ENCODE data around the gene NLRP1. TPM values are rescaled to one million over a fixed set of nuclear protein-coding genes. Genes with fewer than 3 reads are reported as not detected.

Gene NLRP1
- polyA plus RNA-seq, 1 donor from 2014 or later: 255 TPM

DNA sequence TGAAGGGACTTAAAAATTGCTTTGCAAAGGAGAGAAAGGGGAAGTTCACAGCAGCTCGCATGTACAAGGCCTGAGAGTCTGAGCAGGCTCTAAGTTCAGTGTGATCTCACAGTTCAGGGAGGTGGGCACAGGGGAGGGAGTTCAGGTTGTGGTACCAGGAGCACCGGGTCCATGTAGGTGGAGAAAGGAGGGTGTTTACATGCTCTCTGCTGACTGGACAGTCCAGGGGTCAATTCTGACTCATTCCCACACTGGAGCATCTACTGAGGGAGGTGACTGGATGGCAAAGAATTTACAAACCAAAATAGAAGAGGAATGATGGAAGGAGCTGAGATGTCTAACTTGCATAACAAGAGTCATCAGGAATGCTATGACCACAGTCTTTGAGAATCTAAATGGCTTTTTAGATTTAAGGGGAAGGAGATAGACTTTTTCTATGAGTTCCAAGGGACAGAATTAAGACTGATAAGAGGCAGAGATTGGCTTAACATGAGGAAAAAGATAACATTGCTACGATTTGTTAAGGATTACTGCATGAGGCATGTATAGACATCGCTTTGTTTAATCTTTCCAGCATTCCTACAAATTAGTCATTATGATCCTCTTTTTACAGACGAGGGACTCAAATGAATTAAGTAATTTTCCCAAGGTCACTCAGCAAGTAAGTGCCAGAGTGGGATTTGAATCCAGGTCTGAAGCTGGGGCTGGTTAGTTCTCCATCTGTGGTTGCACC is 68.1 kb downstream of the NLRP1 start:
- Histone ChIP-seq H3K9ac (ENCODE audit: low read length) (no peak overlapping the region), H3K9me3 (ENCODE audit: low read length) (no peaks in the 10 kb centered on the region), H3K4me3 (ENCODE audit: low read length) (no peak overlapping the region), H3F3A (ENCODE audit: insufficient read depth, low read length, poor library complexity, severe bottlenecking) (no peaks in the 10 kb centered on the region), H3K27ac (ENCODE audit: low read length) (no peak overlapping the region), H3K36me3 (ENCODE audit: insufficient read depth, low read length) (no peaks in the 10 kb centered on the region), H2AFZ (ENCODE audit: low read depth, low read length) (no peak overlapping the region), H3K79me2 (replicated peaks; ENCODE audit: insufficient read depth, low read length) (no peaks in the 10 kb centered on the region), H3K9me2 (ENCODE audit: insufficient read depth, low read length) (no peaks in the 10 kb centered on the region), H4K20me1 (ENCODE audit: insufficient read depth) (no peaks in the 10 kb centered on the region), H3K27me3 (ENCODE audit: insufficient read depth, low read depth, low read length) (no peaks in the 10 kb centered on the region), H3K4me2 (ENCODE audit: low read length) (no peak overlapping the region)
- TF ChIP-seq, protein P1, sequence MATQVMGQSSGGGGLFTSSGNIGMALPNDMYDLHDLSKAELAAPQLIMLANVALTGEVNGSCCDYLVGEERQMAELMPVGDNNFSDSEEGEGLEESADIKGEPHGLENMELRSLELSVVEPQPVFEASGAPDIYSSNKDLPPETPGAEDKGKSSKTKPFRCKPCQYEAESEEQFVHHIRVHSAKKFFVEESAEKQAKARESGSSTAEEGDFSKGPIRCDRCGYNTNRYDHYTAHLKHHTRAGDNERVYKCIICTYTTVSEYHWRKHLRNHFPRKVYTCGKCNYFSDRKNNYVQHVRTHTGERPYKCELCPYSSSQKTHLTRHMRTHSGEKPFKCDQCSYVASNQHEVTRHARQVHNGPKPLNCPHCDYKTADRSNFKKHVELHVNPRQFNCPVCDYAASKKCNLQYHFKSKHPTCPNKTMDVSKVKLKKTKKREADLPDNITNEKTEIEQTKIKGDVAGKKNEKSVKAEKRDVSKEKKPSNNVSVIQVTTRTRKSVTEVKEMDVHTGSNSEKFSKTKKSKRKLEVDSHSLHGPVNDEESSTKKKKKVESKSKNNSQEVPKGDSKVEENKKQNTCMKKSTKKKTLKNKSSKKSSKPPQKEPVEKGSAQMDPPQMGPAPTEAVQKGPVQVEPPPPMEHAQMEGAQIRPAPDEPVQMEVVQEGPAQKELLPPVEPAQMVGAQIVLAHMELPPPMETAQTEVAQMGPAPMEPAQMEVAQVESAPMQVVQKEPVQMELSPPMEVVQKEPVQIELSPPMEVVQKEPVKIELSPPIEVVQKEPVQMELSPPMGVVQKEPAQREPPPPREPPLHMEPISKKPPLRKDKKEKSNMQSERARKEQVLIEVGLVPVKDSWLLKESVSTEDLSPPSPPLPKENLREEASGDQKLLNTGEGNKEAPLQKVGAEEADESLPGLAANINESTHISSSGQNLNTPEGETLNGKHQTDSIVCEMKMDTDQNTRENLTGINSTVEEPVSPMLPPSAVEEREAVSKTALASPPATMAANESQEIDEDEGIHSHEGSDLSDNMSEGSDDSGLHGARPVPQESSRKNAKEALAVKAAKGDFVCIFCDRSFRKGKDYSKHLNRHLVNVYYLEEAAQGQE (IDR thresholded peaks at IDR 0.05; ENCODE audit: borderline replicate concordance): no peak
- TF ChIP-seq TAF1 (IDR thresholded peaks at IDR 0.05; ENCODE audit: low read depth): no peak
- no peak for TF ChIP-seq MXI1 (conservative IDR thresholded peaks at IDR 0.05; ENCODE audit: poor library complexity, severe bottlenecking)
- TF ChIP-seq, protein P2, sequence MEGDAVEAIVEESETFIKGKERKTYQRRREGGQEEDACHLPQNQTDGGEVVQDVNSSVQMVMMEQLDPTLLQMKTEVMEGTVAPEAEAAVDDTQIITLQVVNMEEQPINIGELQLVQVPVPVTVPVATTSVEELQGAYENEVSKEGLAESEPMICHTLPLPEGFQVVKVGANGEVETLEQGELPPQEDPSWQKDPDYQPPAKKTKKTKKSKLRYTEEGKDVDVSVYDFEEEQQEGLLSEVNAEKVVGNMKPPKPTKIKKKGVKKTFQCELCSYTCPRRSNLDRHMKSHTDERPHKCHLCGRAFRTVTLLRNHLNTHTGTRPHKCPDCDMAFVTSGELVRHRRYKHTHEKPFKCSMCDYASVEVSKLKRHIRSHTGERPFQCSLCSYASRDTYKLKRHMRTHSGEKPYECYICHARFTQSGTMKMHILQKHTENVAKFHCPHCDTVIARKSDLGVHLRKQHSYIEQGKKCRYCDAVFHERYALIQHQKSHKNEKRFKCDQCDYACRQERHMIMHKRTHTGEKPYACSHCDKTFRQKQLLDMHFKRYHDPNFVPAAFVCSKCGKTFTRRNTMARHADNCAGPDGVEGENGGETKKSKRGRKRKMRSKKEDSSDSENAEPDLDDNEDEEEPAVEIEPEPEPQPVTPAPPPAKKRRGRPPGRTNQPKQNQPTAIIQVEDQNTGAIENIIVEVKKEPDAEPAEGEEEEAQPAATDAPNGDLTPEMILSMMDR (IDR thresholded peaks at IDR 0.05; ENCODE audit: poor library complexity, severe bottlenecking): no peak
- TF ChIP-seq POLR2AphosphoS5 (IDR thresholded peaks at IDR 0.05): no peak
- TF ChIP-seq EP300 (conservative IDR thresholded peaks at IDR 0.05; ENCODE audit: poor library complexity, severe bottlenecking): no peak
- no peak for TF ChIP-seq EZH2 (IDR thresholded peaks at IDR 0.05; ENCODE audit: borderline replicate concordance, insufficient read depth, low read length, poor library complexity, severe bottlenecking)
- no peak for TF ChIP-seq RAD21 (conservative IDR thresholded peaks at IDR 0.05)
- no peak for TF ChIP-seq SMC3 (conservative IDR thresholded peaks at IDR 0.05; ENCODE audit: poor library complexity)

DNA sequence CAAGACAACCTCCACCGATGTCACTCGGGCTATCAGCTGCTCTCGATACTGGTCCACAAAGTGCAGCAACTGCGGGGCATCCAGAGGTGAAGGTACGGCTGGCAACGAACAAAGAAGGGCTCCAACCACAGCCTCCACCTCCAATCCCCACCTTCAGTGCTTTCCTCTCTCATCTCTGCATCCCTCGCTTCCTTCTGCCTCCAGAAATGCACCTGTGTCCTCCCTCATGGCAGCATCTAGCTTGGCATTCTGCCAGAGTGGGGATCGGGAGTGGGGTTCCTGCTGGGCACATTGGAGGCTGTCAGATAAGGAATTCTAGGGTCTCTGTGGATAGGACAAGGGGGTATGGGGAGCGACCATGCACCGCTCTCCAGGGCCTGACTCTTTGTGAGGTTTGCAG is 69.3 kb downstream of the NLRP1 start:
- H3K9ac ChIP-seq (ENCODE audit: low read length): no peak overlapping the region
- H3K4me2 ChIP-seq (ENCODE audit: low read length): no peak overlapping the region
- no peak for TF ChIP-seq TAF1 (IDR thresholded peaks at IDR 0.05; ENCODE audit: low read depth)
- no peak for TF ChIP-seq POLR2AphosphoS5 (IDR thresholded peaks at IDR 0.05)
- TF ChIP-seq MXI1 (conservative IDR thresholded peaks at IDR 0.05; ENCODE audit: poor library complexity, severe bottlenecking): no peak
- TF ChIP-seq, protein P2 (IDR thresholded peaks at IDR 0.05; ENCODE audit: poor library complexity, severe bottlenecking): no peak
- TF ChIP-seq SMC3 (conservative IDR thresholded peaks at IDR 0.05; ENCODE audit: poor library complexity): no peak
- no peak for TF ChIP-seq EP300 (conservative IDR thresholded peaks at IDR 0.05; ENCODE audit: poor library complexity, severe bottlenecking)
- no peak for TF ChIP-seq RAD21 (conservative IDR thresholded peaks at IDR 0.05)
- TF ChIP-seq EZH2 (IDR thresholded peaks at IDR 0.05; ENCODE audit: borderline replicate concordance, insufficient read depth, low read length, poor library complexity, severe bottlenecking): no peak
- TF ChIP-seq, protein P1 (IDR thresholded peaks at IDR 0.05; ENCODE audit: borderline replicate concordance): no peak
- H3K36me3 ChIP-seq (ENCODE audit: insufficient read depth, low read length): no peaks in the 10 kb centered on the region
- no peaks in the 10 kb centered on the region for H3K79me2 ChIP-seq (replicated peaks; ENCODE audit: insufficient read depth, low read length)
- H3K27ac ChIP-seq (ENCODE audit: low read length): no peak overlapping the region
- H3K27me3 ChIP-seq (ENCODE audit: insufficient read depth, low read depth, low read length): no peaks in the 10 kb centered on the region
- no peaks in the 10 kb centered on the region for H4K20me1 ChIP-seq (ENCODE audit: insufficient read depth)
- no peaks in the 10 kb centered on the region for H3K9me2 ChIP-seq (ENCODE audit: insufficient read depth, low read length)
- H3K4me3 ChIP-seq (ENCODE audit: low read length): no peak overlapping the region
- H3K9me3 ChIP-seq (ENCODE audit: low read length): no peaks in the 10 kb centered on the region
- no peak overlapping the region for H2AFZ ChIP-seq (ENCODE audit: low read depth, low read length)
- no peaks in the 10 kb centered on the region for H3F3A ChIP-seq (ENCODE audit: insufficient read depth, low read length, poor library complexity, severe bottlenecking)
